ENCODE data around the gene PELI3.

Gene PELI3

GRCh38 chr11:66505276-66505816 is 38.6 kb downstream of the PELI3 start:
- H3K4me1 ChIP-seq (ENCODE audit: control insufficient read depth, insufficient read depth, low read length), result no peaks in the 10 kb centered on the region
- no peaks in the 10 kb centered on the region for H3K27me3 ChIP-seq (ENCODE audit: control insufficient read depth, insufficient read depth, low read length, poor library complexity, severe bottlenecking)
- no peak overlapping the region for H3K27ac ChIP-seq (ENCODE audit: insufficient read depth, low read depth, low read length, poor library complexity, severe bottlenecking)
- H3K9me3 ChIP-seq (ENCODE audit: control insufficient read depth, low read length), result no peaks in the 10 kb centered on the region
- whole genome bisulfite sequencing, 2 experiments, result 95 to 97% methylated on average over 1 of the region's 1 CpG
- no peak overlapping the region for H3K4me3 ChIP-seq (ENCODE audit: insufficient read depth, low read depth, low read length)
- no peaks in the 10 kb centered on the region for H3K36me3 ChIP-seq (ENCODE audit: control insufficient read depth, insufficient read depth, low read length)

- Histone ChIP-seq H3K4me3 (ENCODE audit: insufficient read depth, low read depth, low read length) (no peak overlapping the region), H3K27me3 (ENCODE audit: control insufficient read depth, insufficient read depth, low read length, poor library complexity, severe bottlenecking) (no peaks in the 10 kb centered on the region), H3K36me3 (ENCODE audit: control insufficient read depth, insufficient read depth, low read length) (no peaks in the 10 kb centered on the region), H3K27ac (ENCODE audit: insufficient read depth, low read depth, low read length, poor library complexity, severe bottlenecking) (no peak overlapping the region), H3K4me1 (ENCODE audit: control insufficient read depth, insufficient read depth, low read length) (no peaks in the 10 kb centered on the region), H3K9me3 (ENCODE audit: control insufficient read depth, low read length) (no peaks in the 10 kb centered on the region)
- WGBS, 2 experiments, result 90 to 91% methylated on average over 7 of the region's 7 CpGs
Measured at GRCh38 chr11:66509131-66509561, 42.4 kb downstream of the PELI3 start.

GRCh38 chr11:66510271-66510989 is 43.7 kb downstream of the PELI3 start, which contains the start of gene BBS1:
Gene BBS1, plus strand, starts transcription at chr11:66510635. Its CDS starts 25 bp downstream, at chr11:66510660.
- H3K4me1 ChIP-seq (ENCODE audit: control insufficient read depth, insufficient read depth, low read length), result no peaks in the 10 kb centered on the region
- 6 to 7% methylated on average over 31 of the region's 31 CpGs for WGBS, 2 experiments
- no peaks in the 10 kb centered on the region for H3K9me3 ChIP-seq (ENCODE audit: control insufficient read depth, low read length)
- H3K27ac ChIP-seq (ENCODE audit: insufficient read depth, low read depth, low read length, poor library complexity, severe bottlenecking), result peak within 1 kb of the TSS; percentile 50
- no peaks in the 10 kb centered on the region for H3K27me3 ChIP-seq (ENCODE audit: control insufficient read depth, insufficient read depth, low read length, poor library complexity, severe bottlenecking)
- peak within 1 kb of the TSS; percentile 68 for H3K4me3 ChIP-seq (ENCODE audit: insufficient read depth, low read depth, low read length)
- no peaks in the 10 kb centered on the region for H3K36me3 ChIP-seq (ENCODE audit: control insufficient read depth, insufficient read depth, low read length)

- H3K9me3 ChIP-seq (ENCODE audit: control insufficient read depth, low read length), result no peaks in the 10 kb centered on the region
- H3K36me3 ChIP-seq (ENCODE audit: control insufficient read depth, insufficient read depth, low read length), result no peaks in the 10 kb centered on the region
- H3K4me1 ChIP-seq (ENCODE audit: control insufficient read depth, insufficient read depth, low read length), result no peaks in the 10 kb centered on the region
- H3K27me3 ChIP-seq (ENCODE audit: control insufficient read depth, insufficient read depth, low read length, poor library complexity, severe bottlenecking), result no peaks in the 10 kb centered on the region
- 13 to 16% methylated on average over 5 of the region's 5 CpGs for WGBS, 2 experiments
- peak overlapping the region; percentile 68 for H3K4me3 ChIP-seq (ENCODE audit: insufficient read depth, low read depth, low read length)
- H3K27ac ChIP-seq (ENCODE audit: insufficient read depth, low read depth, low read length, poor library complexity, severe bottlenecking), result no peak overlapping the region
Measured at GRCh38 chr11:66510990-66511339, 44.3 kb downstream of the PELI3 start.

- Histone ChIP-seq H3K4me3 (ENCODE audit: insufficient read depth, low read depth, low read length) (no peak overlapping the region), H3K27ac (ENCODE audit: insufficient read depth, low read depth, low read length, poor library complexity, severe bottlenecking) (no peak overlapping the region), H3K36me3 (ENCODE audit: control insufficient read depth, insufficient read depth, low read length) (peaks cover 5% of the 10 kb centered on the region), H3K4me1 (ENCODE audit: control insufficient read depth, insufficient read depth, low read length) (no peaks in the 10 kb centered on the region), H3K9me3 (ENCODE audit: control insufficient read depth, low read length) (no peaks in the 10 kb centered on the region), H3K27me3 (ENCODE audit: control insufficient read depth, insufficient read depth, low read length, poor library complexity, severe bottlenecking) (no peaks in the 10 kb centered on the region)
- 93 to 94% methylated on average over 11 of the region's 11 CpGs for WGBS, 2 experiments
Measured at GRCh38 chr11:66523611-66524010, 56.9 kb downstream of the PELI3 start.

- Histone ChIP-seq H3K27ac (ENCODE audit: insufficient read depth, low read depth, low read length, poor library complexity, severe bottlenecking) (no peak overlapping the region), H3K4me1 (ENCODE audit: control insufficient read depth, insufficient read depth, low read length) (no peaks in the 10 kb centered on the region), H3K36me3 (ENCODE audit: control insufficient read depth, insufficient read depth, low read length) (peaks cover 5% of the 10 kb centered on the region), H3K9me3 (ENCODE audit: control insufficient read depth, low read length) (no peaks in the 10 kb centered on the region), H3K4me3 (ENCODE audit: insufficient read depth, low read depth, low read length) (no peak overlapping the region), H3K27me3 (ENCODE audit: control insufficient read depth, insufficient read depth, low read length, poor library complexity, severe bottlenecking) (no peaks in the 10 kb centered on the region)
- 89 to 96% methylated on average over 8 to 9 of the region's 10 CpGs for WGBS, 2 experiments
Measured at GRCh38 chr11:66524304-66525040, 57.8 kb downstream of the PELI3 start.

Measured in ectodermal cell (in vitro differentiated cells).